NCI-H1436 (cell line): ENCODE data around the gene ABI3BP.

Experiments used
- DNase-seq: peaks from one replicate; lab custom pipeline; 2025; lab: John Stamatoyannopoulos, UW

The ABI3BP gene

DNA sequence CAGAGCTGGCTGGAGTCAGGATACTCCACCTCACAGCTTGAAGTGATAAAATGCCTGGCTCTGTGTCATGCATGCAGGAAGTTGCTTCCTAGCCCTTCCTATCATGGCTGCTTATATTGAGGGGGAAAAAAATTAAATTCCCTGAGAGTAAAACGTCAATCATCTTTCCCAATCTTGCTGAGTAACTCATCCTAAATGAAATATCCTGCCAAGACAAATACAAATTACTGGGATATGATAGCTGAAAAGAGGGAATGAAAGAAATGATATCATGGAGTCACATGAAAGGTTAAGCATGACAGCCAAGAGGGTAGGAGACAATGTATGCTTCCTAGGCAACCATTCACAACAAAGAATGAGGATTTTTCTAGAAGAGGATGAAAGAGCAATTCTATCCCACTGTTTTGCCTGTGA, 110.6 kb downstream of the ABI3BP start:
- no peak for DNase-seq

DNA sequence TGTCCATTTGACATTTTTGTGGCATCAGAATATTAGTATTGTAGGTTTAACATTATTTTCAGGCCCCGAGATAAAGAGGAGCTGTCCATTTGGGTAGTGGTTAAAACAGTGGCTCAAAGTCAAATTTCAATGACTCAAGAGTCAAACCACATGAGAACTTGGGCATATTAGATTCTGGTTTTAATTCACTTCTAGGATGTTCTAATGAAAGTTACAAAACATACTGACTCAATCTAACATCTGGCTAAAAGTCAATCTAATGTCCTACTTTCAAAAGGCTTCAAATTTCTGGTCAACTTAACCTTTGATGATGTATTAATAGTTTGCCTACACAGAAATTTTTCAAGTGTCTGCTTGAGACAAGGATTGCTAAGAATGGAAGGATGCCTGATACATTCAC, 112.4 kb downstream of the ABI3BP start:
- DNase-seq = no peak

DNA sequence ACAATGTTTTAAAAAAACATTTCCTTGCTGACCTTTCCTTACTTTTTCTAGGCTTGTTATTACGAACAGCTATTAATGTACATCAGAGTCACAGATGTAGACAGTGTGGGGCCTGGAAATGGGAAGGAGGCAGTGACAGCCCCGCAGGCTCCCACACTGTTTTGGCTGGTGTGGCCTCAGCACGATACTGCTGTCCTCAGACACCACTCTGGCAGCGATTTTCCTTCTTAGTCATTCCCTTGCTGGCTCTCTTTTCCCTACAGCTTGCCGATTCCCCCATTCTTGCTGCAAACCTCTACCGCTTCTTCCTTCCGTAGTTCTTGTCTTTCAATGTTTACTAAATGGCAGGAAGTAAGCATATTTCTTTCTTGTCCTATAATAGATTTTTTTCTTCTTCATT, 113.1 kb downstream of the ABI3BP start:
- DNase-seq = no peak

DNA sequence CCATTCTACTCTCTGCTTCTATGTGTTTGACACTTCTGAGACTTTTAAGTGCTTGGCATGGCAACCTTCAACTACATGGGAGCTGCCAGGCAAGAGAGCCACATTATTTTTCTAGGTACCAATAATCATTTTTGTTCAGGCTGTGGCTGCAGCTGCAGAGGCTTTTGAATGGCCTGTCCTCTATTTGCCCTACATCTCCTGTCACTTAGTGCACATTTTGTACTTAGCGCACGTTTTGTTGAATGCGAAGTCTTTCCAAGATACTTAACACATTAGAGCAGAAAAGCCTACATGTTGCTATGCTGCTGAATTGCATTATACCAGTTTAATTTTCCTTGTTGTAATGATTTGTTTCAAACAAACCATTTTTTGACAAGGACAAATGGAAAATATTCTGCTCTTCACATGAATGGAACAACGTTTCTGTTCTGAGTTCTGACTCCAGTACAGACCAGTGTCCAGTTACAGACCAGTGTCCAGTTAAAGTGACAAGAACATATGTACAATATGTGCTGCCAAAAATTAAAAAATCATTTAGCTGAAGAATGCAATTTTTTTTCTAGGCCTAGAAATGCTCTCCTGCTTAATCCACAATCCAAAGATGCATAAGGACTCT, 113.9 kb downstream of the ABI3BP start:
- DNase-seq = no peak

DNA sequence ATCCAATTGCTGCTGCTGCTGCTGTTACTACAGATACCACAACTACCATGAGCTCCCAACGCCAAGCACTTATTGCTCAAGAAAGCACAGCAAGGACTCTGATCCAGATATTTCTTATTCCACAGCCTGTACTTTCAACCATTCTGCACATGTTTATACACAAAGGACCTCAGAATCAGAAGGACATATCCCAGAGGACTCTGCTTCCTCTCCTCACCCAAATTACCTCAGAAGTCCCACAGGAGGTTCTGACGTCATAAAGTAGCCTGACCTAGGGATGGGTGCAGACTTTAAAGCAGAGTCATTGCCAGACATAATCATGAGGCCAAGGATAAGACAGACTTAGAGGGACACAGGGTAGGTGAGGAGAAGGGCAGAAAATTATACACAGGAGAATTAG, 115.9 kb downstream of the ABI3BP start:
- DNase-seq = no peak

DNA sequence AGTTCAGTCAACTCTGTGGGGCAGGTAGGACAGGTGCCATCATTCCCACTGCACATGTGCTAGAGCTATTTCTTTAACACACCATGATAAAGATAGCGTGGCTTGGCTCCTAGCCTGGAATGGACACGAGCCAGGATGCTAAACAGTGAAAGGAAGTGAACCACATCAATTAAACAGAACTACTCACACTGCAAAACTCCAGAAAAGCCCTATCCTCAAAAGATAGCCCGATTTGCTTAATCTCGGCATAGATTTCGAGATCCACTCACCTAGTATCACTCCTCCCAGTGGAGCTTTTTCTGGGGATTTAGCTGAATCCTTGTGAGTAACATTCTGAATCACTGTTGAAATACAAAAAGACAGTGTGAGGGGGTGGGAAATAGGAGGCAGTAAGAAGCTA, 118.0 kb downstream of the ABI3BP start:
- DNase-seq = no peak

DNA sequence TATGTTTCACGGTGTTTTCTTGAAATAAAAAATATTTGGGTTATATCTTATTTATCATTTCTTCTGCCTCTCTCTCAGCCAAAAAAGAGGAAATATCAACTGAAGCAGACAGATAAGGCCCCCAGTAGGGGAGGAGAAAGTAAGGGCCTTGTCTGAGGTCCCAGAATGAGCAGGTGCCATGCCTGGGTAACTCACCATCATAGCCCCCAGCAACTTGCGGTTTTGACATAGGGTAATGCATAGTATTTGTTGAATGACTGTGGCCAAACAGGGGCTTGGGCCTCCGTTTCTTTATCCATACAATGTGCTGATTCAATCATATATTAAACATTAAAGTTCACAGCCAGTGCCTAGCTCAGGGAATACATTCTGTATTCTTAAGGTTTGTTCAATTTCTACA, 119.6 kb downstream of the ABI3BP start:
- DNase-seq = no peak

DNA sequence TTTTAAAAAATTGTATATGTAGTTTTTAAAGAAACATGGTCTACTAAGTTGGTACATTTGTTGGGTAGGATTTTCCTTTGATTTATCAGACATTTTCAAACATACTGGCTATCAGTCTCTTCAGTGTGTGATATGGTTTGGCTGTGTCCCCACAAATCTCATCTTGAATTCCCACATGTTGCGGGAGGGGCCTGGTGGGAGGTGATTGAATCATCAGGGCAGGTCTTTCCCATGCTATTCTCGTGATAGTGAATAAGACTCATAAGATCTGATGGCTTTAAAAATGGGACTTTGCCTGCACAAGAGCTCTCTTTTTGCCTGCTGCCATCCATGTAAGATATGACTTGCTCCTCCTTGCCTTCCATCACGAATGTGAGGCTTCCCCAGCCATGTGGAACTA, 121.9 kb downstream of the ABI3BP start:
- no peak for DNase-seq

DNA sequence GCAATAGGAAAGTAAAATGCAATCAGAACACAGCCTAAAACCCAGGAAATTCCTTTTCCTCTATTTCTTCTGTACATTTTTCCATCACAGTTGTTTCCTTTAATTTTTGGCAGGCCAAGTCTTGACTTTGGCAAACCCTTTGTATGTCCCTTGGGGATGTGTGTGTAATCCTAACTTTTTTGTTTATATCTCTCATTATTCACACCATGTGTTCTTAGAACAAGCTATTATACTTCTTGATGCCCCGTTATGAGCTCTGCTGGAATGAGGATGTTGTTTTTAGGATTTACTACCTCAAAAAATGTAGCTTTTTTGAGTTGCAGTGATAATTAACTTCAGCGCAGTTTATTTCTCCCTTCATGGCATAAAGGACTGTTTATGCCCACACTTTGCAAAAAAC, 123.4 kb downstream of the ABI3BP start:
- DNase-seq = no peak

DNA sequence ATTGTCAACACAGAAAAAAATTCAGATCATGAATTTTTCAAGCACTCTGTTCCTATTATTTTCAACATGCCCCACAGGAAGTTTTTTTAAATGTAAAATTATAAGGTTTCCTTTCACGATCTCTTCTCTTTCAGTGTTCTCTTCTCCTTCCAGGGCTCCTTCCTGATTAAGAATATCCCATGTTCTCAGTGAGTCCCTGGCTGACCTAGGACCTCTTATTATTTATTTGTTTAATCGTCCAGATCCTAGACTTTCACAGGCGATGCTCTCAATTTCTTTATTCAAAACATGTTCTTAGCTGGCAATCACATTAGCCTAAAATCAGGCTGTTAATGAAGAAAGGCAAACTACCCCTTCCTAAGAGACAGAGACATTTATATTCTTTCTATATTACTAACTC, 124.3 kb downstream of the ABI3BP start:
- DNase-seq = no peak

DNA sequence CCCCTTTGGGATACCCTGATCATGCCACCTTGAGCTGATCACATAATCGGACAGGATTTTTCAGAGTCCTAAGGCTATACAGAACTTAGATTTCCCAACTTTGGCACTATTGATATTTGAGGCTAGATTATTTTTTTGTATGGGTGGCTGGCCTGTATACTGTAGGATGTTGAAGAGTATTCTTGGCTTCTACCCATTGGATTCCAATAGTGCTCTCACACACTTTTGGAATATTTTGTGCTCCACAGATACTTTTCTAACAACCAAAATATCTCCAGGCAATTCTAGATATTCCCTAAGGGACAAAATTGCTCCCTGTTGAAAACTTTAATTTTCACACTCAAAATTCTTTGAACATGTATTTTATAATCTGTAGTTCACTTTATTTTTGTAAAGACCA, 125.1 kb downstream of the ABI3BP start:
- DNase-seq = no peak

DNA sequence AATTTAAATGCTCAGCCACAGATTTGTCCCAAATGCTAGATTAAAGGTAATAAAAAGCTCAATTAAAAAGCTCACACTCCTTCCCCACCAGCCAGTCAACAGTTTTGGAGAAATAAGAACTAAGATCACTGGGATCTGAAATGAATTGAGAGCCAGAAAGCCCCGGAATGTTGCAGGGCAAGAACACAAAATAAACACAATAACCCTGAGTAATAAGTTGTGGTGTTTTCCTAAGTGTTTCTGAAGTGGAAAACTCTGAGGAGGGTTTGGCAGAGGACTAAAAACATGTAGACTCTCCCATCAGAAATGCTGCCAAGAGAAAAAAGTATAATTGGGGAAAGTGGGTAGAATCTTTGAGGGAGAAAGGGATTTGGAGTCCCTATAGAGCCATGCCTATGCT, 127.8 kb downstream of the ABI3BP start:
- DNase-seq = no peak

DNA sequence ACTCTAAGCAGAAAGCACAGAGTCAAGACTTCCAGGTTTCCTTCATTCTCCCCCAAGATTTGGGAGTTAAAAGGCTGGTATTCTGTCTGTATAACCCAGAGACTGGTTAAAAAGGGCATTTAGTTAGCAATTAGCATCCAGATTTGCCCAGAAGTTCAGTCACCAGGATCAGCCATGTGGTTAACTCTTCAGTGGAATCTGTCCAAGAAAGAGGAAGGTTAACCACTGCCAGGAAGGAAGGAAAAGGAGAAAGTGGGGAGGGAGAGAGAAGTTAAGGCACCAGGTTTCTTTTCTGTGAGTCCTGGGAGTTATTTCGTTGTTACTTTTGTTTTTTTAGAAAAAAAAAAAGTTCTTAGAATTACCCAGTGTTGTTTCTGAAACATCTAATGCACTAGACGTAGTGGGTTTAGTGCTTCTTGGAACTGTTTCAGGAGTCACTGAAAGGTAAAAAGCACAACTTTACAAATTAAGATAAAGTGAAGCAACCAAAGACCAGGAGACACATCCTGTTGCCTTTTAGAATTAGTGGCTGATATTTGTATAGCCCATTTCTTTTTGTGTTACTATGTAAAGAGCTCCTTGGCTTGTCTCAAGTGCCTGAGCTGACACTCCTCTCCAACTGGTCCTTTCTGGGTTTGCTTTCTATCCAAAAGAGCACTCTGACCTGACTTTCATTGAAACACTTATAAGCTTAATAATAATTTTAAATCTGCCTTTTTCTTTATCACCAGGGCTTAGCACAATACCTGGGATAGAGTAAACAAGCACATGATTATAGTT, 128.6 kb downstream of the ABI3BP start:
- no peak for DNase-seq

DNA sequence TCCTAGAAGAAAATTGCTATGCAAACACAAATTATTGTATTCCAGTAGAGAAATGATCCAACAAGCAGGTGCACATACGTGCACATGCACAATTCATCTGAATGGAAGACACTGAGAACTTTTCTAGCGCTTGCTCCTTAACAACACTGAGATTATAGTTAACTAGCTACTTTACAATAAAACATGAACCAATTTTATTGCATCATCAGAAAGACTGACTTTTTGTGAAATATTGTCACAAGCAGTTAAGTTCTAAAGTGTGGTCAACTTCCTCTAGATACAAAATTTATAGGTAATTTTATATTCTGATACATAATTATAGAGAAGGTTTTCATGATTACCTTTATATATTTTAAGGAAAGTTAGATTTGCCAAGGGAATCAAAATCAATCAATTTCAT, 135.4 kb downstream of the ABI3BP start:
- DNase-seq = no peak

DNA sequence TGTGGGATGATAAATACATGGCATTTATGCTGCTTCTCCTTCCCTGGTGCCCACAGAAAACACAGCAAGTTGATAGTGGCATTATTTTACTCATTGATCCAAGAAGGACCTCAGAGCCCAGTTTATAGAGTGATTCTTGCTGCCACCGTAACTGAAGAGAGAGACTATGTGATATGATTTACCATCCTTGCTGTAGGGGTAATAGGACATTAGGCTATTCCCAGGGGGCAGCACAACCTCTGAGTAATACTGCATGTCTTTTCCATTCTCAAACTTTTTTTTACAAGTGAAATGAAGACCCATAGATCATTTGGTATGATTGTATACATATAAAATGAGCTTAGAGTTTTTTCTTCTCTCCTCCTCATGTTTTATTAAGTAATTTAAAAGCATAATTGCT, 136.4 kb downstream of the ABI3BP start:
- DNase-seq = no peak

DNA sequence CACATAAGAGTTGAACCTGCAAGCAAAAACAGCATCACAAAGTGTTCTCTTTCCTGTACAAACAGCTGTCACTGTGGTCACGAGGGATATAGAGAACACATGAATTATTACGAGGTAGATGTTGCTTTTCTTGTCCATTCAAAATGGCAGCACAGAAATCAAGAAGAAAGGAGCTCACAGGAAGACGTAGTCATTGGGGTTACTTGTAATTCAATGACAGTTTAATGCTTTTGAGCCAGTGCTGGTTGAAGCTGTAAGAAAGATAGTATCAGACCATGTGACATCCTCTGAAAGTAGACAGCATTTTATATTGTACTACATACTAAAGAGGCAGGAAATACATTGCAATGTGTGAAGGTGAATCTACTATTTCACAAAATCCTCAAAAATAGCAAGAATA, 140.4 kb downstream of the ABI3BP start:
- no peak for DNase-seq

DNA sequence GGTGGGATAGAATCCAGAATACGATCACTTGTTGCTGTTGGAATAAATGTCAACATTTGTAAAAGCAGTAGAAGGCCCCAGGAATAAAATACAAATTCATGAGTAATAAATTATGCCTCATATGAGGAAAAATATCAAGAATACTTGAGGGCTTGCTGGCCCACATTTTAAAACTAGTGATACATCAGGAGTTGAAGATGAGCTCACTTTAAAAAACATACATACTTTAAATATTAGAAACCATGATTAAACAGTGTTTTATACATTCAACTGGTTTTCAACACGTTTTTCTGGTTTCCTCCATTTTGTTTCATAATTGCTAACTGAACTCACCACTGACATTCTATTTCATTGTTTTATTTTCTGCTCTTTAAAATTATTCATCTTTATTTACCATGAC, 142.5 kb downstream of the ABI3BP start:
- DNase-seq = no peak

DNA sequence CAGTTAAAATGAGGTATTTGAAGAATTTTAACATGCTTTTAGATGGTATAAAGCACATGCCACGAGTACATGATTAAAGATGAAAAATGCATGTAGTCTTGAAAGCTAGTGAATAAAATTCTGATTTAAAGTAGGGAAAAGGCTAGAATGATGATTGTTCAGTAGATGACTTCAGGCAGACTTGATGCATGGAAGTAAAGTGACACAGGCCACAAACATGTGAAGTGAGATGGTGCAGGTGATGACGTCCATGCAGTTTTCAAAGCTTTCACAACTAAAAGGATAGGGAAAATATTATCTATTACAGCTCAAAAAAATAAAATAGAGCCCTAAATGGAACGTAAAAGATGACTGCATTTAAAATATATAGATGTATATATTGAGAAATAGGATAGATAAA, 143.1 kb downstream of the ABI3BP start:
- DNase-seq = no peak

DNA sequence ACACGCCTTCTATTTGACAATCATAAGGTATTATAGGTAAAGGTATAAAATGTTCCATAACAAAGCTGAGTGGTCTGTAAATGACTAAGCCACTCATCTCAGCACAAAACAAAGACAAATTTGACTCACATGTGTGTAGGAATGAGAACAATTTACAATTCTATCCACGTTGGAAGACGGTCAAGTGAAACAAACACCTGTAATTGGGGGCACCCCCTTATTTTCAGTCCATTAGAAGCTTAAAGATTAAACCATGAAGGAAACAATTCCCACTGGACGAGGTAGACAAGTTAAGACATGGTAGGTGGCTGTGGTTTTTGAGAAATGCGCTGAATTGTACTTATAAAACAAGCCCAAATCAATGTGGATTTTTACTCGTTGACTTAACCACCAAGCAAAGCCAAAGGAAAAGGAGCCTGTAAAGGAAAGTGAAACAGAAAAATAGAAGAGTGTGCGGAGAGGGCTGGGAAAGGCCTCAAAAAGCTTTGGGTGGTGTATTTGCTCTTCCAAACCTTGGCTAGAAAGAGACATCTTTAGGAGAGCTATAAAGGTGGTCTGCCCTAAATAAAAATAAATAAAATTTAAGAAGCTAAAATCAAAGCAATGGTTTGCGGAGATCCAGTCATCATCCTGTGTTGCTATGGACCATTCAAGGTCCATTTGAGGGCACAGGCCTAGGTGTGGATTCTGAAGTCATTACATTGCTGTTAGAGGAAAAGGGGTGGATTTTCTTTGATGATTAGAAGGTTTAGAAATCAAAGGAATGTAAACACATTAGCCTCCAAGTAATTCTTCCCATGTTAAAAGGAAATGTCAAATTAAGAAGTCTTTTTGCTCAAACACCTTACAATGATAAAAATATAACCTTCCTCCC, 148.9 kb downstream of the ABI3BP start:
- DNase-seq = no peak

DNA sequence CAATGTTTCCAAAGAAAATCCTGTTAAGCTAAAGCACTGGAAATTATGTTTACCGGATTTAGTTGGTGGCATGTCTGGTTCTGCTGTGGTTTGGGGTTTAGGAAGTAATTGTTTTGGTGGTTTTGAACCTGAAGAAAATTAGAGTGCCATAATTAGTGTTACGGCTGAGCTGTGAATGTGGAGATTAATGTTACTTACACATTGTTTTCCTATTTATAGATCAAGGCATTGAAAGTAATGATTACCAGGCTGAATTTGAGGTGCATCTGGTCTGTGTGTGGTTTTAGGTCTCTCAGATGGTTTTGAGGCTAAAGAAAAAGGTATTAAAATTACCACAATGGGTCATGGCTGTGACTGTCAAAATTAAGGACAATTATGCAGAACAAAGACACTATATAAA, 155.1 kb downstream of the ABI3BP start:
- no peak for DNase-seq

DNA sequence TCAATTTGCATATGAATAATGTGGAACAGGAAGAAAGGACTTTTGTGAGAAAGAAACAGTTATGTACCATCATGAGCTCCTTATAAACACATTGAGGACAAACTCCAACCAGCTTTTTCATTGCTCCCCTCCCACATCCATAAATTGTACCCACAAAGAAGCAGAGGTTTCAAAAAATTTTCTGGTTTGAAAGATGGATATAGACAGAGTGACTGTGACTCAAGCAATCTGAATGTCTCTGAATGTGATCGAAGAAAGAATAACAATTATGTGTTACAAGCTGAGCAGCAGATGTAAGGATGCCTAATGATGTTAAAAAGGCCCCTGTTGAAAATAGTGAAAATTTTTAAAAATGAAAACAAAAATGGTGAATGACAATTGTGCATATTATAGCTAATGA, 156.6 kb downstream of the ABI3BP start:
- no peak for DNase-seq

DNA sequence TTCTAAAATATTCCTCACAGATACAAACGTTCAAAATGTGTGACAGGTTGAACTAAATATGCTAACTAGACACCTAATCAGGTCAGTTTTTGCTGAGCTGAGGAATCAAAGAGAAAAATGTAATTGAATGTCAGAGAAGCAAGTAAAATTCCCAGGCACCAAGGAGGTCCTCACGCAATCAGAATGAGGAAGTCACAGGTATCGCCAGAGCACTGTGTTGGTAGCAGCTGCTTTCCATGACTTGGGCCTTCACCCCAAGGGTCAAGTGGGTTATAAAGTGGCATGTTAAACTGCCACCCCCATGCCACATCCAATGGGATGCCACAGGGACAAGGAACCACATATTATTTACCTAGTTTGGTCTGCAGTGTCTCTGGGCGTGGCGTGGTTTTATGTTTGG, 158.9 kb downstream of the ABI3BP start:
- DNase-seq = no peak

DNA sequence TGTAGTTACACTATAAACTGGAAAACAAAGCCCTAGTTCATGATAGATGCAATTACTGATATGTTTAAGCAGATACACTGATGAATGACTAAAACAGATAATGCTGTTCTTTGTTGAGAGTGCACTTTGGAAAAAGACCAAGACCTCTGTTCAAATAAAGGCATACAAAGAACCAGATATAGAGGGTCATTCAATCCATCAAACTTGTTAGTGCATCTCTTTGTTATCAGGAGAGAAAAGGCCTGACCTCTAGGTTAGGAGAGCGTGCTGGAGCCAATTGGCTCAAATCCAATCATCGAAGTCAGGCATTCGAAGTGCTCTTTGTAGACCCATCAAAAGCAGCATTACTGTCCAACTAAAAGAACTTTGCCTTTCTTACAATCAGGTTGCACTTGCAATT, 159.7 kb downstream of the ABI3BP start:
- no peak for DNase-seq
